Tibial nerve (tissue), 4 donors: Measurements from ENCODE around the gene HNRNPA3. TPM values are rescaled to one million over a fixed set of nuclear protein-coding genes. Genes with fewer than 3 reads are reported as not detected.
A peak's percentile ranks its signal among the peaks of the same experiment; 100 is the strongest.

Source experiments
- DNase-seq, 2 donors: peaks; one replicate each; pipeline ENCODE4 v3.0.0-alpha.2; 2019; ENCODE audit warnings: low spot score in 2 of 2
- H3K27ac ChIP-seq, 4 donors: fragments of 200-600 bp; sonication (generic) in 3 of 4; one replicate each; pipeline ENCODE4 v1.5.1; 2017 to 2019; ENCODE audit warnings: mild to moderate bottlenecking in 1 of 4
- H3K27me3 ChIP-seq, 2 donors: fragments of 200-600 bp; sonication (generic) in 1 of 2; one replicate each; pipeline versions ENCODE4 v1.5.1 to v1.6.0; 2017 to 2019
- H3K36me3 ChIP-seq, 3 donors: fragments of 200-600 bp; sonication (generic); one replicate each; pipeline ENCODE4 v1.5.1; 2018 to 2019
- H3K4me1 ChIP-seq, 4 donors: fragments of 200-600 bp; sonication (generic) in 3 of 4; one replicate each; pipeline ENCODE4 v1.5.1; 2017 to 2019
- H3K4me3 ChIP-seq, 4 donors: fragments of 200-600 bp; sonication (generic) in 3 of 4; one replicate each; pipeline ENCODE4 v1.5.1; 2017 to 2019; ENCODE audit warnings: mild to moderate bottlenecking in 1 of 4, moderate library complexity in 1 of 4
- H3K9me3 ChIP-seq, 4 donors: fragments of 200-600 bp; sonication (generic) in 3 of 4; one replicate each; pipeline ENCODE4 v1.5.1; 2017 to 2019
- CTCF ChIP-seq, 5 experiments: fragments of 200-600 bp in 3 of 5; fragments of 450-650 bp in 2 of 5; sonication (generic) in 3 of 5; IDR thresholded peaks; one replicate each; pipeline ENCODE4 v1.5.1; 2016 to 2019; ENCODE audit warnings: antibody characterized with exemption in 5 of 5, mild to moderate bottlenecking in 3 of 5, moderate library complexity in 2 of 5
- EP300 ChIP-seq, 2 donors: sonication (generic); formaldehyde crosslinking; IDR thresholded peaks; one replicate each; pipeline ENCODE4 v1.6.1; 2017; ENCODE audit warnings: antibody characterized with exemption in 2 of 2, mild to moderate bottlenecking in 1 of 2
- POLR2A ChIP-seq, 2 donors: fragments of 450-650 bp; IDR thresholded peaks; one replicate each; pipeline ENCODE4 v1.6.1; 2017; ENCODE audit warnings: antibody characterized with exemption in 2 of 2, mild to moderate bottlenecking in 2 of 2, moderate library complexity in 2 of 2
- WGBS, 2 donors: methylation state at CpG; one replicate each; pipeline ENCODE4 v1.1.5; 2018; 5-methylcytosine and 5-hydroxymethylcytosine counted together
- total RNA-seq, 4 donors: library from RNA; depleted of rRNA; stranded (reverse); fragments of >200 nt; gene quantifications; one replicate each; pipeline ENCODE4 v1.1.0, GENCODE V29; 2016

Gene HNRNPA3
- total RNA-seq, 4 donors from 2014 or later, result 77.3 to 102 (median 94.4) TPM

DNA sequence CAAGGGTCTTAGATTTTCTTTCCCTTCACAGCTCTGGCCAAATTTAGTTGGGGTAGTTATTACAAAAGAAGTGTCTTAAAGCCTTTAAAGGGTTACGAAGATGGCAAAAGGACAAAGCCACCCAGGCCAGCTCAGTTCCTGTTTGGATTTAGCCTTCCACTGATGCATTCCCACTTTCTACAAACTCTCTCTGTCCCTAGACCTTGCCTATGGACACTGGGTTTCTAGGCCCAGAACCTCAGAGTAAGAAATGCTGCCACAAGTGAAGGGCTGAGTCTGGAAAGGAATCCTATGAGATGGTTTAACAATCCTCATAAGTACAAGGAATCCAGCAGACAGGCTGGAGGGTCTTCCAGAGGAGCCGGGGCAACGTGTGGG lies 38.6 kb downstream of the HNRNPA3 start:
- DNase-seq, result no peak
- Histone ChIP-seq H3K36me3 (no peaks in the 10 kb centered on the region), H3K9me3 (no peaks in the 10 kb centered on the region), H3K27me3 (no peaks in the 10 kb centered on the region), H3K4me3 (no peak overlapping the region), H3K4me1 (peaks cover 0 to 99% (median 76%) of the 10 kb centered on the region in 4 donors), H3K27ac (peak overlapping the region; percentile 13 to 82 (median 62))
- no peak for TF ChIP-seq CTCF (IDR thresholded peaks at IDR 0.05)
- no peak for TF ChIP-seq EP300 (IDR thresholded peaks at IDR 0.05)
- no peak for TF ChIP-seq POLR2A (IDR thresholded peaks at IDR 0.05)
- 60 to 80% methylated on average over 3 of the region's 3 CpGs for WGBS, 2 donors

GRCh38 chr2:177252808-177253531 lies 40.4 kb downstream of the HNRNPA3 start:
- no peak for DNase-seq
- peaks cover 0 to 99% (median 77%) of the 10 kb centered on the region in 4 donors for H3K4me1 ChIP-seq
- no peaks in the 10 kb centered on the region for H3K36me3 ChIP-seq
- peak overlapping the region; percentile 3 to 82 (median 68) for H3K27ac ChIP-seq
- no peak overlapping the region for H3K4me3 ChIP-seq
- H3K27me3 ChIP-seq, result no peaks in the 10 kb centered on the region
- 80 to 85% methylated on average over 5 of the region's 5 CpGs for WGBS, 2 donors
- no peak for TF ChIP-seq CTCF (IDR thresholded peaks at IDR 0.05)
- TF ChIP-seq EP300 (IDR thresholded peaks at IDR 0.05), result no peak
- TF ChIP-seq POLR2A (IDR thresholded peaks at IDR 0.05), result no peak
- H3K9me3 ChIP-seq, result no peaks in the 10 kb centered on the region

- DNase-seq, result no peak
- Histone ChIP-seq H3K4me1 (peaks cover 0 to 99% (median 75%) of the 10 kb centered on the region in 4 donors), H3K9me3 (no peaks in the 10 kb centered on the region), H3K27me3 (no peaks in the 10 kb centered on the region), H3K27ac (peak overlapping the region in 2 of 4 donors; percentile 43 to 82), H3K36me3 (no peaks in the 10 kb centered on the region), H3K4me3 (no peak overlapping the region)
- TF ChIP-seq CTCF (IDR thresholded peaks at IDR 0.05) (no peak), EP300 (IDR thresholded peaks at IDR 0.05) (no peak), POLR2A (IDR thresholded peaks at IDR 0.05) (no peak)
- WGBS, 2 donors, result 73 to 76% methylated on average over 3 of the region's 3 CpGs
Measured at GRCh38 chr2:177253704-177254103, 41.1 kb downstream of the HNRNPA3 start.

DNA sequence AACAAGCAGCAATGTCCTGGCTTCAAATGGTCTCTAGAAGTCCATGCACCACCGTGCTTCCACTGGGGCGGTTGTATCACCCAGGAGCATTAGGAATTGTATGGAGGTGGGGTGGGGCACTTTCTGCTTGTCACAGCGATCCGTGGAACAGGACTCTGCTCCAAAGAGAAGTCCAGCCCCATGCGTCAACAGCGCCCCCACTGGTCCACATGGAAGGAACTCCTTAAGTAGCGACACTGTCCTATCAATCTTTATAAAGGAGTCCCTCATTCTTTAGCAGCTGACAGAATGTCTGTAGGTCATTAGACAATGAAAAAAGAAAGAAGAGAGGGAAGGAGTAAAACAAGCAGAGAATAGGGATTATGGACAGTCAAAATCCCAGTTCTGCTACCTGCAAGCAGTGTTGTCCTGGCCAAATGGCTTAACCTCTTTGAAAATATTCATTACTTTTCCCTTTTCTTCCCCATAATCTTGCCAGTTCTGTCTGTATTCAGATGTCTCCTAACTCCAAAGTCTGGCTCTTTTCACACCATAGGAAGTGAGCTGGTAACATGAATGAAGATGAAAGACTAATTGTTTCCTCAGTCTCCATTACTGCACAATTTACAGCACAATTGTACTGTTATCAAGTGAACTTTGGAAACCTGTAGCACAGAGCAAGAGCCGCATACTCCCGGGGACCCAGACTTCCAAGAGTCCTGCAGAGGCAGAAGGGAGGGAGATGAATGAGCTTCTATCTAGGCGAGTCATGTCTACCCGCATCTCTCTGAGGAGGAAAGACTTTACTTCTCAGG lies 42.0 kb downstream of the HNRNPA3 start:
- no peak for DNase-seq
- WGBS, 2 donors, result 36 to 46% methylated on average over 11 of the region's 11 CpGs
- Histone ChIP-seq H3K4me1 (peaks cover 0 to 100% (median 73%) of the 10 kb centered on the region in 4 donors), H3K9me3 (no peaks in the 10 kb centered on the region), H3K27ac (peak overlapping the region in 2 of 4 donors; percentile 43 to 82), H3K27me3 (no peaks in the 10 kb centered on the region), H3K36me3 (no peaks in the 10 kb centered on the region), H3K4me3 (no peak overlapping the region)
- TF ChIP-seq EP300 (IDR thresholded peaks at IDR 0.05) (no peak), POLR2A (IDR thresholded peaks at IDR 0.05) (no peak), CTCF (IDR thresholded peaks at IDR 0.05) (peak in 4 of 5 experiments; percentile 12 to 44 (median 16))

GRCh38 chr2:177255227-177255601 lies 42.6 kb downstream of the HNRNPA3 start:
- no peaks in the 10 kb centered on the region for H3K9me3 ChIP-seq
- no peaks in the 10 kb centered on the region for H3K36me3 ChIP-seq
- no peaks in the 10 kb centered on the region for H3K27me3 ChIP-seq
- TF ChIP-seq EP300 (IDR thresholded peaks at IDR 0.05) (no peak), CTCF (IDR thresholded peaks at IDR 0.05) (no peak), POLR2A (IDR thresholded peaks at IDR 0.05) (no peak)
- H3K27ac ChIP-seq, result peak overlapping the region in 2 of 4 donors; percentile 43 to 82
- WGBS, 2 donors, result 38 to 51% methylated on average over 2 of the region's 2 CpGs
- peaks cover 0 to 100% (median 79%) of the 10 kb centered on the region in 4 donors for H3K4me1 ChIP-seq
- no peak for DNase-seq
- H3K4me3 ChIP-seq, result no peak overlapping the region
